OCI-LY7 (cell line): Measurements from ENCODE around the gene RNASEH1.

Experiments
- CTCF ChIP-seq: fragments of 200-600 bp; sonication (generic); conservative IDR thresholded peaks from 2 replicates; pipeline ENCODE4 v1.5.1; 2014; ENCODE audit warnings: mild to moderate bottlenecking, antibody characterized with exemption, low read length, moderate library complexity, mixed read lengths
- EZH2phosphoT487 ChIP-seq: fragments of 200-600 bp; sonication (generic); IDR thresholded peaks from 2 replicates; pipeline ENCODE4 v1.6.1; 2018; ENCODE audit warnings: low read depth, borderline replicate concordance, mild to moderate bottlenecking, mixed run types, antibody characterized with exemption, low read length, moderate library complexity, mixed read lengths

- TF ChIP-seq CTCF, result no peak
- TF ChIP-seq EZH2phosphoT487, result no peak
Observed at GRCh38 chr2:3597567-3597966, 39.4 kb upstream of the RNASEH1 start.
